HepG2 (cell line): ENCODE data around the gene WEE1.

Source experiments
- CREB1 ChIP-seq, 2 experiments: fragments of 450-650 bp in 1 of 2; IDR thresholded peaks; 2 replicates each; pipeline ENCODE4 v1.6.1; 2016 to 2017; ENCODE audit warnings: control low read depth in 1 of 2, mild to moderate bottlenecking in 1 of 2, missing compliant biosample characterization in 1 of 2, missing genetic modification characterization in 1 of 2
- HIVEP1 ChIP-seq: sonication (generic); formaldehyde crosslinking; IDR thresholded peaks from 2 replicates; pipeline ENCODE4 v1.4.0; 2020; ENCODE audit warnings: mild to moderate bottlenecking, missing genetic modification reagents
- RAD21 ChIP-seq: fragments of 450-650 bp; formaldehyde crosslinking; IDR thresholded peaks from 2 replicates; pipeline ENCODE4 v1.5.0; 2020; ENCODE audit warnings: mild to moderate bottlenecking
- RAD51 ChIP-seq: fragments of 450-650 bp; IDR thresholded peaks from 2 replicates; pipeline ENCODE4 v1.6.1; 2016; ENCODE audit warnings: borderline replicate concordance
- ZNF766 ChIP-seq: sonication (generic); formaldehyde crosslinking; IDR thresholded peaks from 2 replicates; pipeline ENCODE4 v1.5.0; 2020; ENCODE audit warnings: missing genetic modification reagents, borderline replicate concordance
- TF ChIP-seq, protein P1 (sequence below): sonication (generic); formaldehyde crosslinking; IDR thresholded peaks from 2 replicates; pipeline ENCODE4 v1.5.0; 2020; ENCODE audit warnings: mild to moderate bottlenecking, missing genetic modification reagents, moderate library complexity
- TF ChIP-seq, protein P2 (sequence below), 2 experiments: sonication (generic) in 1 of 2; formaldehyde crosslinking in 1 of 2; IDR thresholded peaks; 2 replicates each; pipeline versions ENCODE4 v1.4.0 to v1.6.1; 2018 to 2020; ENCODE audit warnings: missing genetic modification reagents in 2 of 2, borderline replicate concordance in 1 of 2, low read depth in 1 of 2, mild to moderate bottlenecking in 1 of 2, missing biosample characterization in 1 of 2
- TF ChIP-seq, protein P3 (sequence below): sonication (generic); formaldehyde crosslinking; IDR thresholded peaks from 2 replicates; pipeline ENCODE4 v1.4.0; 2020; ENCODE audit warnings: mild to moderate bottlenecking, missing genetic modification reagents

GRCh38 chr11:9571763-9572115 lies 1.7 kb upstream of the WEE1 start:
- TF ChIP-seq, protein P1, sequence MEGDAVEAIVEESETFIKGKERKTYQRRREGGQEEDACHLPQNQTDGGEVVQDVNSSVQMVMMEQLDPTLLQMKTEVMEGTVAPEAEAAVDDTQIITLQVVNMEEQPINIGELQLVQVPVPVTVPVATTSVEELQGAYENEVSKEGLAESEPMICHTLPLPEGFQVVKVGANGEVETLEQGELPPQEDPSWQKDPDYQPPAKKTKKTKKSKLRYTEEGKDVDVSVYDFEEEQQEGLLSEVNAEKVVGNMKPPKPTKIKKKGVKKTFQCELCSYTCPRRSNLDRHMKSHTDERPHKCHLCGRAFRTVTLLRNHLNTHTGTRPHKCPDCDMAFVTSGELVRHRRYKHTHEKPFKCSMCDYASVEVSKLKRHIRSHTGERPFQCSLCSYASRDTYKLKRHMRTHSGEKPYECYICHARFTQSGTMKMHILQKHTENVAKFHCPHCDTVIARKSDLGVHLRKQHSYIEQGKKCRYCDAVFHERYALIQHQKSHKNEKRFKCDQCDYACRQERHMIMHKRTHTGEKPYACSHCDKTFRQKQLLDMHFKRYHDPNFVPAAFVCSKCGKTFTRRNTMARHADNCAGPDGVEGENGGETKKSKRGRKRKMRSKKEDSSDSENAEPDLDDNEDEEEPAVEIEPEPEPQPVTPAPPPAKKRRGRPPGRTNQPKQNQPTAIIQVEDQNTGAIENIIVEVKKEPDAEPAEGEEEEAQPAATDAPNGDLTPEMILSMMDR (CRISPR knock-in tag) = no peak
- TF ChIP-seq RAD21 (CRISPR knock-in tag) (no peak), RAD51 (no peak), ZNF766 (no peak), HIVEP1 (CRISPR knock-in tag) (no peak), CREB1 (IDR thresholded peaks at IDR 0.05) (no peak), CREB1 (CRISPR knock-in tag; IDR thresholded peaks at IDR 0.05) (no peak)
- TF ChIP-seq, protein P2, sequence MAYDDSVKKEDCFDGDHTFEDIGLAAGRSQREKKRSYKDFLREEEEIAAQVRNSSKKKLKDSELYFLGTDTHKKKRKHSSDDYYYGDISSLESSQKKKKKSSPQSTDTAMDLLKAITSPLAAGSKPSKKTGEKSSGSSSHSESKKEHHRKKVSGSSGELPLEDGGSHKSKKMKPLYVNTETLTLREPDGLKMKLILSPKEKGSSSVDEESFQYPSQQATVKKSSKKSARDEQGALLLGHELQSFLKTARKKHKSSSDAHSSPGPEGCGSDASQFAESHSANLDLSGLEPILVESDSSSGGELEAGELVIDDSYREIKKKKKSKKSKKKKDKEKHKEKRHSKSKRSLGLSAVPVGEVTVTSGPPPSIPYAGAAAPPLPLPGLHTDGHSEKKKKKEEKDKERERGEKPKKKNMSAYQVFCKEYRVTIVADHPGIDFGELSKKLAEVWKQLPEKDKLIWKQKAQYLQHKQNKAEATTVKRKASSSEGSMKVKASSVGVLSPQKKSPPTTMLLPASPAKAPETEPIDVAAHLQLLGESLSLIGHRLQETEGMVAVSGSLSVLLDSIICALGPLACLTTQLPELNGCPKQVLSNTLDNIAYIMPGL (CRISPR knock-in tag; IDR thresholded peaks at IDR 0.05; ENCODE audit: borderline replicate concordance in 1 of 2, low read depth in 1 of 2) = no peak
- TF ChIP-seq, protein P3, sequence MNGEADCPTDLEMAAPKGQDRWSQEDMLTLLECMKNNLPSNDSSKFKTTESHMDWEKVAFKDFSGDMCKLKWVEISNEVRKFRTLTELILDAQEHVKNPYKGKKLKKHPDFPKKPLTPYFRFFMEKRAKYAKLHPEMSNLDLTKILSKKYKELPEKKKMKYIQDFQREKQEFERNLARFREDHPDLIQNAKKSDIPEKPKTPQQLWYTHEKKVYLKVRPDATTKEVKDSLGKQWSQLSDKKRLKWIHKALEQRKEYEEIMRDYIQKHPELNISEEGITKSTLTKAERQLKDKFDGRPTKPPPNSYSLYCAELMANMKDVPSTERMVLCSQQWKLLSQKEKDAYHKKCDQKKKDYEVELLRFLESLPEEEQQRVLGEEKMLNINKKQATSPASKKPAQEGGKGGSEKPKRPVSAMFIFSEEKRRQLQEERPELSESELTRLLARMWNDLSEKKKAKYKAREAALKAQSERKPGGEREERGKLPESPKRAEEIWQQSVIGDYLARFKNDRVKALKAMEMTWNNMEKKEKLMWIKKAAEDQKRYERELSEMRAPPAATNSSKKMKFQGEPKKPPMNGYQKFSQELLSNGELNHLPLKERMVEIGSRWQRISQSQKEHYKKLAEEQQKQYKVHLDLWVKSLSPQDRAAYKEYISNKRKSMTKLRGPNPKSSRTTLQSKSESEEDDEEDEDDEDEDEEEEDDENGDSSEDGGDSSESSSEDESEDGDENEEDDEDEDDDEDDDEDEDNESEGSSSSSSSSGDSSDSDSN (CRISPR knock-in tag) = no peak
